DND-41 (cell line): ENCODE data around the gene BRDT.

Experiments used
- CTCF ChIP-seq: IDR thresholded peaks from 2 replicates; pipeline ENCODE4 v1.5.1; 2012; ENCODE audit warnings: borderline replicate concordance, low read length, moderate library complexity, mild to moderate bottlenecking; ENCODE audit not compliant: poor library complexity, severe bottlenecking; ENCODE audit errors: extremely low read depth
- EZH2 ChIP-seq: IDR thresholded peaks from 3 replicates; pipeline ENCODE4 v1.6.1; 2012; ENCODE audit warnings: borderline replicate concordance, low read depth, mild to moderate bottlenecking, moderate library complexity, low read length, inconsistent platforms; ENCODE audit not compliant: severe bottlenecking

GRCh38 chr1:91928026-91928425 is 21.2 kb upstream of the BRDT start:
- no peak for TF ChIP-seq CTCF
- no peak for TF ChIP-seq EZH2
